Activated CD4-positive, alpha-beta T cell treated with anti-CD3 and anti-CD28 coated beads, Interleukin-2, amount 10 ng/mL, durations not matched to agents 24 days and 14 days (primary cell): Measurements from ENCODE around the gene CDK18. TPM values are rescaled to one million over a fixed set of nuclear protein-coding genes. Genes with fewer than 3 reads are reported as not detected.

Source experiments
- DNase-seq: peaks from one replicate; pipeline ENCODE4 v3.0.0; 2022
- H3K27ac Mint-ChIP-seq: one replicate; pipeline ENCODE4 v1.8.0; 2022; ENCODE audit warnings: mild to moderate bottlenecking, mixed read lengths
- H3K27me3 Mint-ChIP-seq: one replicate; pipeline ENCODE4 v1.8.0; 2022; ENCODE audit warnings: mixed read lengths
- H3K36me3 Mint-ChIP-seq: one replicate; pipeline ENCODE4 v1.8.0; 2022; ENCODE audit warnings: low read depth, mild to moderate bottlenecking, mixed read lengths
- H3K4me1 Mint-ChIP-seq: one replicate; pipeline ENCODE4 v1.8.0; 2021; ENCODE audit warnings: mixed read lengths
- H3K4me3 Mint-ChIP-seq: one replicate; pipeline ENCODE4 v1.8.0; 2022; ENCODE audit warnings: mild to moderate bottlenecking, moderate library complexity, mixed read lengths
- H3K9me3 Mint-ChIP-seq: one replicate; pipeline ENCODE4 v1.8.0; 2021; ENCODE audit warnings: mixed read lengths
- intact Hi-C: fragments of 100-400 bp; cut with micrococcal nuclease; formaldehyde crosslinking; loops from one replicate; pipeline ENCODE4 v1.15.1; 2023
- total RNA-seq: library from RNA; stranded (reverse); gene quantifications from 2 replicates; pipeline ENCODE4 v1.2.3, GENCODE V29; 2022

Gene CDK18
- total RNA-seq, 1 donor from 2014 or later: 0.23 TPM

- no peaks in the 10 kb centered on the region for H3K36me3 Mint-ChIP-seq
- H3K9me3 Mint-ChIP-seq: no peaks in the 10 kb centered on the region
- peaks cover 18% of the 10 kb centered on the region for H3K27me3 Mint-ChIP-seq
- no peak for DNase-seq
- peaks cover 7% of the 10 kb centered on the region for H3K4me1 Mint-ChIP-seq
- no peak overlapping the region for H3K4me3 Mint-ChIP-seq
- intact Hi-C loops: no loop called here
- no peak overlapping the region for H3K27ac Mint-ChIP-seq
These were observed 73.6 kb downstream of the CDK18 start for GRCh38 chr1:205577874-205578658.

GRCh38 chr1:205578780-205579571 lies 74.5 kb downstream of the CDK18 start:
- Mint-ChIP-seq H3K27me3 (peaks cover 15% of the 10 kb centered on the region), H3K4me1 (peaks cover 7% of the 10 kb centered on the region), H3K9me3 (no peaks in the 10 kb centered on the region), H3K36me3 (no peaks in the 10 kb centered on the region), H3K4me3 (no peak overlapping the region), H3K27ac (no peak overlapping the region)
- intact Hi-C loops: no loop called here
- DNase-seq: no peak

- intact Hi-C loops: no loop called here
- no peak for DNase-seq
- no peak overlapping the region for H3K4me3 Mint-ChIP-seq
- H3K27ac Mint-ChIP-seq: no peak overlapping the region
- H3K36me3 Mint-ChIP-seq: no peaks in the 10 kb centered on the region
- no peaks in the 10 kb centered on the region for H3K9me3 Mint-ChIP-seq
- H3K4me1 Mint-ChIP-seq: peaks cover 7% of the 10 kb centered on the region
- H3K27me3 Mint-ChIP-seq: peaks cover 15% of the 10 kb centered on the region
These were observed 75.2 kb downstream of the CDK18 start for GRCh38 chr1:205579711-205580110.

GRCh38 chr1:205580140-205580922 lies 75.9 kb downstream of the CDK18 start:
- Mint-ChIP-seq H3K27ac (no peak overlapping the region), H3K27me3 (peaks cover 15% of the 10 kb centered on the region), H3K4me3 (no peak overlapping the region), H3K4me1 (peaks cover 7% of the 10 kb centered on the region), H3K9me3 (no peaks in the 10 kb centered on the region), H3K36me3 (no peaks in the 10 kb centered on the region)
- intact Hi-C loops: no loop called here
- DNase-seq: no peak

GRCh38 chr1:205580923-205581180 lies 76.4 kb downstream of the CDK18 start:
- Mint-ChIP-seq H3K4me1 (peaks cover 7% of the 10 kb centered on the region), H3K36me3 (no peaks in the 10 kb centered on the region), H3K27ac (no peak overlapping the region), H3K27me3 (peaks cover 15% of the 10 kb centered on the region), H3K9me3 (no peaks in the 10 kb centered on the region), H3K4me3 (no peak overlapping the region)
- intact Hi-C loops: no loop called here
- DNase-seq: no peak

GRCh38 chr1:205581321-205581980 lies 77.0 kb downstream of the CDK18 start:
- H3K9me3 Mint-ChIP-seq: no peaks in the 10 kb centered on the region
- H3K4me3 Mint-ChIP-seq: no peak overlapping the region
- peaks cover 15% of the 10 kb centered on the region for H3K27me3 Mint-ChIP-seq
- DNase-seq: no peak
- H3K36me3 Mint-ChIP-seq: no peaks in the 10 kb centered on the region
- intact Hi-C loops: no loop called here
- H3K4me1 Mint-ChIP-seq: peaks cover 7% of the 10 kb centered on the region
- H3K27ac Mint-ChIP-seq: no peak overlapping the region

- intact Hi-C loops: no loop called here
- Mint-ChIP-seq H3K9me3 (no peaks in the 10 kb centered on the region), H3K4me3 (no peak overlapping the region), H3K4me1 (peaks cover 7% of the 10 kb centered on the region), H3K27me3 (peaks cover 12% of the 10 kb centered on the region), H3K36me3 (no peaks in the 10 kb centered on the region), H3K27ac (no peak overlapping the region)
- DNase-seq: no peak
These were observed 77.6 kb downstream of the CDK18 start for GRCh38 chr1:205582046-205582445.

Other genes starting within 250 kb of the CDK18 start
- 0.80 and 1.0 TPM in 2 replicates for gene NUAK2, start 182.9 kb upstream of the CDK18 start, total RNA-seq
- gene KLHDC8A, start 147.7 kb upstream of the CDK18 start, total RNA-seq: 0.44 TPM in 1 of 2 replicates, not detected in the other
- gene LEMD1, start 82.6 kb upstream of the CDK18 start, total RNA-seq: 0.47 TPM in 1 of 2 replicates, not detected in the other
- gene BLACAT1, start 48.6 kb upstream of the CDK18 start, total RNA-seq: 0.16 and 0.17 TPM in 2 replicates
- gene ELK4, start 127.3 kb downstream of the CDK18 start, total RNA-seq: 81.8 and 83.1 TPM in 2 replicates
- gene SLC45A3, start 175.8 kb downstream of the CDK18 start, total RNA-seq: 1.0 and 1.1 TPM in 2 replicates
- 161 and 188 TPM in 2 replicates for gene NUCKS1, start 245.5 kb downstream of the CDK18 start, total RNA-seq